Spleen (tissue), 11 donors: ENCODE measurements around the gene PHACTR4. TPM values are rescaled to one million over a fixed set of nuclear protein-coding genes. Genes with fewer than 3 reads are reported as not detected.
"Not testable (repeated sequence)": the region's sequence is repeated elsewhere in the genome, so short reads cannot be mapped to it uniquely, and the experiment has no call there.

Source experiments
- DNase-seq: peaks from one replicate; pipeline ENCODE4 v3.0.0-alpha.2; 2020
- H3K27ac ChIP-seq, 8 donors: fragments of 200-600 bp; sonication (generic) in 7 of 8; 1 replicate in 4 of 8; 2 replicates in 4 of 8; pipeline versions ENCODE4 v1.5.0 to v1.8.0; 2016 to 2021; ENCODE audit warnings: inconsistent platforms in 4 of 8, mild to moderate bottlenecking in 4 of 8, moderate library complexity in 1 of 8
- H3K27me3 ChIP-seq, 7 donors: fragments of 200-600 bp; sonication (generic) in 6 of 7; replicated peaks in 1 of 7; 1 replicate in 4 of 7; 2 replicates in 3 of 7; pipeline versions ENCODE4 v1.5.0 to v1.8.0; 2016 to 2021; ENCODE audit warnings: inconsistent platforms in 3 of 7, mild to moderate bottlenecking in 1 of 7
- H3K36me3 ChIP-seq, 6 donors: fragments of 200-600 bp; sonication (generic) in 5 of 6; 1 replicate in 4 of 6; 2 replicates in 2 of 6; pipeline versions ENCODE4 v1.5.0 to v1.8.0; 2016 to 2021; ENCODE audit warnings: inconsistent platforms in 2 of 6
- H3K4me1 ChIP-seq, 6 donors: fragments of 200-600 bp; sonication (generic) in 5 of 6; 1 replicate in 3 of 6; 2 replicates in 3 of 6; pipeline versions ENCODE4 v1.5.0 to v1.8.0; 2016 to 2021; ENCODE audit warnings: inconsistent platforms in 3 of 6
- H3K4me3 ChIP-seq, 8 donors: fragments of 200-600 bp; sonication (generic) in 7 of 8; 1 replicate in 4 of 8; 2 replicates in 4 of 8; pipeline versions ENCODE4 v1.5.0 to v1.8.0; 2016 to 2021; ENCODE audit warnings: inconsistent platforms in 4 of 8, mild to moderate bottlenecking in 4 of 8, moderate library complexity in 2 of 8
- H3K9me3 ChIP-seq, 8 donors: fragments of 200-600 bp; sonication (generic) in 7 of 8; 1 replicate in 4 of 8; 2 replicates in 4 of 8; pipeline versions ENCODE4 v1.5.0 to v1.8.0; 2016 to 2021; ENCODE audit warnings: inconsistent platforms in 4 of 8
- POLR2A ChIP-seq, 3 donors: fragments of 450-650 bp; IDR thresholded peaks; one replicate each; pipeline ENCODE4 v1.5.1; 2017; ENCODE audit warnings: antibody characterized with exemption in 3 of 3, mild to moderate bottlenecking in 1 of 3
- POLR2AphosphoS5 ChIP-seq, 3 donors: sonication (generic); formaldehyde crosslinking; IDR thresholded peaks; one replicate each; pipeline ENCODE4 v1.5.1; 2017; ENCODE audit warnings: antibody characterized with exemption in 3 of 3
- WGBS, 5 donors: extraction: QIAGEN DNeasy Blood & Tissue Kit in 3 of 5; methylation state at CpG; one replicate each; pipeline versions ENCODE4 v1.1.5 to v1.1.7; 2013 to 2018; 5-methylcytosine and 5-hydroxymethylcytosine counted together
- intact Hi-C: fragments of 100-400 bp; cut with DNase I; formaldehyde crosslinking; loops from one replicate; pipeline ENCODE4 v1.15.0; 2023; ENCODE audit warnings: low total_unique reads
- polyA plus RNA-seq, 3 donors: library from polyadenylated mRNA; stranded (reverse); fragments of 200-250 nt; gene quantifications; one replicate each; pipeline ENCODE4 v1.2.1, GENCODE V29; 2013
- total RNA-seq, 7 donors: library from RNA; depleted of rRNA in 3 of 7; stranded (reverse); fragments of >200 nt in 3 of 7; fragmentation: NEBNext Ultra II Directional in 4 of 7; extraction: Animal tissue kit (Norgen Biotek cat#: 25700) in 4 of 7; gene quantifications; one replicate each; pipeline versions ENCODE4 v1.1.0 to v1.2.1, GENCODE V29; 2016 to 2021
- TF ChIP-seq, protein P1 (sequence below), 11 experiments: fragments of 200-600 bp in 7 of 11; fragments of 450-650 bp in 4 of 11; sonication (generic) in 4 of 11; IDR thresholded peaks in 8 of 11; conservative IDR thresholded peaks in 3 of 11; 1 replicate in 7 of 11; 2 replicates in 4 of 11; pipeline versions ENCODE4 v1.4.0 to v1.8.0; 2016 to 2021; ENCODE audit warnings: antibody characterized with exemption in 11 of 11, inconsistent platforms in 4 of 11, mild to moderate bottlenecking in 1 of 11
- donor health status: healthy with polysubstance abuse.
- donor health status: DM: no; HTN: no; CAD: no; lungs with moderate emphysema.
- donor health status: DM: no; HTN: no; CAD: no.
- donor health status: Bipolar disorder and iron deficiency.
- donor health status: healthy.
- donor health status: DM: no; HTN: no; CAD: no.
- donor health status: DM: yes; HTN: yes; CAD: no.

PHACTR4 gene
- total and polyA plus RNA-seq, 10 donors, result 8.2 to 55.9 (median 31.3) TPM

DNA sequence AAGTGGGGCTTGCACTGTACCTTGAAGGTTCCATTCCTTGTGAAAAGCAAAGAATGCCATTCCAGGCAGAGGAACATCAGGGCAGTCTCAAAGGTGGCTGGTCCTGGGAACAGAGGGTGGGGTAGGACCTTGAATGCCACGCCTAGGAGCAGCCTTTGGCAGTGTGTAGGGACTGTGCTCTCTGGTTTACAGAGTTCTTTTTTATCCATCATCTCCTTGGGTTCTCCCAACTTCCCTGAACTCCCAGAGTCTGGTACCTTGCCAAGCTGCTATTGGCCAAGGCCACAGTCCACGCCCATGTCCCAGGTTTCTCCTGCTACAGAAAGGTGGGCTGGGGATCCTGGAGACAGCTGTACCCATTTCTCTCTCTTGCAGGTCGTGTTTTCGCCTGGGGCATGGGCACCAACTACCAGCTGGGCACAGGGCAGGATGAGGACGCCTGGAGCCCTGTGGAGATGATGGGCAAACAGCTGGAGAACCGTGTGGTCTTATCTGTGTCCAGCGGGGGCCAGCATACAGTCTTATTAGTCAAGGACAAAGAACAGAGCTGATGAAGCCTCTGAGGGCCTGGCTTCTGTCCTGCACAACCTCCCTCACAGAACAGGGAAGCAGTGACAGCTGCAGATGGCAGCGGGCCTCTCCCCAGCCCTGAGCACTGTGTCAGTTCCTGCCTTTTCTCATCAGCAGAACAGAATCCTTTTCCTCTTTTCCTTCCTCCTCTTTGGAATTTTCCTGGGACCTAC, 168.1 kb downstream of the PHACTR4 start:
- TF ChIP-seq POLR2A (IDR thresholded peaks at IDR 0.05) (no peak), POLR2AphosphoS5 (IDR thresholded peaks at IDR 0.05) (no peak)
- TF ChIP-seq, protein P1, sequence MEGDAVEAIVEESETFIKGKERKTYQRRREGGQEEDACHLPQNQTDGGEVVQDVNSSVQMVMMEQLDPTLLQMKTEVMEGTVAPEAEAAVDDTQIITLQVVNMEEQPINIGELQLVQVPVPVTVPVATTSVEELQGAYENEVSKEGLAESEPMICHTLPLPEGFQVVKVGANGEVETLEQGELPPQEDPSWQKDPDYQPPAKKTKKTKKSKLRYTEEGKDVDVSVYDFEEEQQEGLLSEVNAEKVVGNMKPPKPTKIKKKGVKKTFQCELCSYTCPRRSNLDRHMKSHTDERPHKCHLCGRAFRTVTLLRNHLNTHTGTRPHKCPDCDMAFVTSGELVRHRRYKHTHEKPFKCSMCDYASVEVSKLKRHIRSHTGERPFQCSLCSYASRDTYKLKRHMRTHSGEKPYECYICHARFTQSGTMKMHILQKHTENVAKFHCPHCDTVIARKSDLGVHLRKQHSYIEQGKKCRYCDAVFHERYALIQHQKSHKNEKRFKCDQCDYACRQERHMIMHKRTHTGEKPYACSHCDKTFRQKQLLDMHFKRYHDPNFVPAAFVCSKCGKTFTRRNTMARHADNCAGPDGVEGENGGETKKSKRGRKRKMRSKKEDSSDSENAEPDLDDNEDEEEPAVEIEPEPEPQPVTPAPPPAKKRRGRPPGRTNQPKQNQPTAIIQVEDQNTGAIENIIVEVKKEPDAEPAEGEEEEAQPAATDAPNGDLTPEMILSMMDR (IDR thresholded peaks at IDR 0.05 in 8 of 11, conservative IDR thresholded peaks at IDR 0.05 in 3 of 11), result no peak
- WGBS, 5 donors, result 80 to 91% (median 88%) methylated on average over 8 of the region's 8 CpGs
- H3K36me3 ChIP-seq, result peaks cover 0 to 55% (median 37%) of the 10 kb centered on the region in 6 donors
- H3K27me3 ChIP-seq, result no peaks in the 10 kb centered on the region
- no peak overlapping the region for H3K27ac ChIP-seq
- no peaks in the 10 kb centered on the region for H3K4me1 ChIP-seq
- no peak for DNase-seq
- H3K9me3 ChIP-seq, result no peaks in the 10 kb centered on the region
- H3K4me3 ChIP-seq, result no peak overlapping the region
- intact Hi-C loops, result no loop called here

DNA sequence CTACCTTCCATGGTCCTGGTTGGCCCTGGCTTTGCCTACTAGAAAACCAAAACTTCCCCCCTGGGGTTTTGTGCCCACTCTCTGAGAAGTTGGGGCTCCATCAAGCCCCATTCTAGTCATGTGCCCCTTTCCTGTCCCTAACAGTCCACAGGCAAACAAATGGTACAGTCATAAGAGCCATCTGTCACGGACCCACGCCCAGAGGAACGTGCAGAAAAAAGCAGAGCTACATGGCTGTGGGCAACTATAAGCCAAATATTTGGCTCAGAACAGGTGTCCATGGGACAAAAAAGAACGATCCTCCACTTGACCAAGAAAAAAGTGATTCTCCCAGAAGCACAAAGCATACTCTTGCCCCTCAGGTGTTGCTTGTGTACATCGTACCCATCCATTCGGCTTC, 168.7 kb downstream of the PHACTR4 start:
- no peak for TF ChIP-seq POLR2AphosphoS5 (IDR thresholded peaks at IDR 0.05)
- no peak for TF ChIP-seq POLR2A (IDR thresholded peaks at IDR 0.05)
- TF ChIP-seq, protein P1 (IDR thresholded peaks at IDR 0.05 in 8 of 11, conservative IDR thresholded peaks at IDR 0.05 in 3 of 11), result no peak
- H3K27me3 ChIP-seq, result no peaks in the 10 kb centered on the region
- WGBS, 5 donors, result 89 to 97% (median 91%) methylated on average over 6 of the region's 6 CpGs
- H3K4me1 ChIP-seq, result no peaks in the 10 kb centered on the region
- H3K27ac ChIP-seq, result no peak overlapping the region
- no peak overlapping the region for H3K4me3 ChIP-seq
- DNase-seq, result no peak
- H3K36me3 ChIP-seq, result peaks cover 0 to 49% (median 37%) of the 10 kb centered on the region in 6 donors
- intact Hi-C loops, result no loop called here
- no peaks in the 10 kb centered on the region for H3K9me3 ChIP-seq

DNA sequence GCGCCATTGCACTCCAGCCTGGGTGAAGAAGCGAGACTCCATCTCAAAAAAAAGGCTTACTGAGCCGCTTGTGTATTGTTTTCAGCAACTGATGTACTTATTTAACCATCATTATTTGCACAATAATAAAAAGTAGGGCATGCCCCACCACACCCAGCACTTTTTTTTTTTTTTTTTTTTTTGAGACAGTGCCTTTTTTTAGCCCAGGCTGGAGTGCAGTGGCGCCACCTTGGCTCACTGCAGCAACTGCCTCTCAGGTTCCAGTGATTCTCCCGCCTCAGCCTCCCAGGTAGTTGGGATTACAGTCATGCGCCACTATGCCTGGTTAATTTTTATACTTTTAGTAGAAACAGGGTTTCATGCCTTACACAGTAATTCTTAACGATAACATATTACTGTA, 171.1 kb downstream of the PHACTR4 start:
- WGBS, 5 donors, result 87 to 94% (median 93%) methylated on average over 7 of the region's 7 CpGs
- TF ChIP-seq POLR2AphosphoS5 (IDR thresholded peaks at IDR 0.05) (no peak), POLR2A (IDR thresholded peaks at IDR 0.05) (no peak)
- TF ChIP-seq, protein P1 (IDR thresholded peaks at IDR 0.05 in 8 of 11, conservative IDR thresholded peaks at IDR 0.05 in 3 of 11), result no peak
- Histone ChIP-seq H3K27me3 (no peaks in the 10 kb centered on the region), H3K36me3 (peaks cover 0 to 30% (median 25%) of the 10 kb centered on the region in 6 donors), H3K4me3 (no peak overlapping the region), H3K27ac (no peak overlapping the region), H3K9me3 (no peaks in the 10 kb centered on the region), H3K4me1 (no peaks in the 10 kb centered on the region)
- intact Hi-C loops, result no loop called here
- DNase-seq, result no peak

DNA sequence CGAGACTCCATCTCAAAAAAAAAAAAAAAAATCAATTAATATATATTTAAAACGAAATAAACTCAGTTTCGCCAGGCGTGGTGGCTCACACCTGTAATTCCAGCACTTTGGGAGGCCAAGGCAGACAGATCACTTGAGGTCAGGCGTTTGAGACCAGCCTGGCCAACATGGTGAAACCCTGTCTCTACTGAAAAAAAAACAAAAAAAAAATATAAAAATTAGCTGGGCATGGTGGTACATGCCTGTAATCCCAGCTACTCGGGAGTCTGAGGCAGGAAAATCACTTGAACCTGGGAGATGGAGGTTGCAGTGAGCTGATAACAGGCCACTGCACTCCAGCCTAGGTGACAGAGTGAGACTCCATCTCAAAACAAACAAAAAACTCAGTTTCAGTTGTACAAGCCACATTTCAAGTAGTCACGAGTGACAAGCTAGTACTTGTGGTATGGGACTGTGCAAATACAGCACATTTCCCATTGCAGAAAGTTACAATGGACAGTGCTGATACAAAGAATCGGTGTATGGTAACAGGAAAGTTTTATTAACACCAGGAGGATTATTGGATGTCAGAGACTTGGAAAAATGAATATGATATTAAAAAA, 172.0 kb downstream of the PHACTR4 start:
- H3K4me3 ChIP-seq, H3K27me3 ChIP-seq, intact Hi-C loops, DNase-seq, H3K4me1 ChIP-seq, H3K9me3 ChIP-seq, H3K27ac ChIP-seq: not testable (repeated sequence)
- H3K36me3 ChIP-seq, result peaks cover 0 to 22% (median 17%) of the 10 kb centered on the region in 6 donors
- 91 to 97% (median 92%) methylated on average over 8 of the region's 8 CpGs for WGBS, 5 donors
